ENCODE results near the gene ELL2. TPM values are rescaled to one million over a fixed set of nuclear protein-coding genes. Genes with fewer than 3 reads are reported as not detected.
"Not testable (repeated sequence)": the region's sequence is repeated elsewhere in the genome, so short reads cannot be mapped to it uniquely, and the experiment has no call there.

Gene ELL2
- total RNA-seq, 3 donors from 2014 or later, result 95.7 to 211 (median 168) TPM

DNA sequence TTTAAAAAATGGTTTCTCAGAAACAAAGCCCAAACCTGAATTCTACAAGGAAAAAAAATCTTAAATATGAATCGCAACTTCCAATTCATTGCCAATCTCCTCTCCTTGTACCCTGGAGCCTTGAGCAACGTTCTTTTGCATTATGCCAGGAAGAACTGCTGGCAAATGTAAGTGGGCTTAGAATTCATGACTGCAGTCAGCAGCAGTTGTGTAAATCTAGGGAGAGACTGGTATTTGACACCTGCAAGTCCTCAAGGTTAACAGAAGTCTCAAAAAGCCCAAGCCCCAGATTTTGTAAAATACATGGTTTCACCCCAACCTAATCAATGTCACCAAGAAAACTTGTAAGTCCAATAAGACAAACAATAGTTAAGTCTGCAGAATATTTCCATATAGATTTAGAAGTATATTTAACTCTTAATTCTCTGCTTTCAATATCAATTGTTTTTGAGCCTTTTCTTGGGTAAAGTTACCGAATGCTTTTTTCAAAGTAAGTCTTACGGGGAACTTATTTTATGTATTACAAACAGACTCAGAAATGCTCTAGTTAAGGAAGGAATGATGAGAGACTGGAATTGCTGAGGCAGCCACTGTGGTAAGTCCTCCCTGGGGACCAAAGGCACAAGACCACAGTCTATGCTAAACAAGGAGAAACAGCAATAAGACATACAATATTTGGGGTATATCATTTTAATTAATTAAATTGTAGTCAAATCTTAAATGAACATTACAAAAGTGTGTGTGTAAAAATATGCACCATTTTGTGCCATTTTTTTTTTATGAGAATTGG is 31.3 kb downstream of the ELL2 start:
- Histone ChIP-seq H3K27ac (no peak overlapping the region), H3K9me3 (no peaks in the 10 kb centered on the region)

DNA sequence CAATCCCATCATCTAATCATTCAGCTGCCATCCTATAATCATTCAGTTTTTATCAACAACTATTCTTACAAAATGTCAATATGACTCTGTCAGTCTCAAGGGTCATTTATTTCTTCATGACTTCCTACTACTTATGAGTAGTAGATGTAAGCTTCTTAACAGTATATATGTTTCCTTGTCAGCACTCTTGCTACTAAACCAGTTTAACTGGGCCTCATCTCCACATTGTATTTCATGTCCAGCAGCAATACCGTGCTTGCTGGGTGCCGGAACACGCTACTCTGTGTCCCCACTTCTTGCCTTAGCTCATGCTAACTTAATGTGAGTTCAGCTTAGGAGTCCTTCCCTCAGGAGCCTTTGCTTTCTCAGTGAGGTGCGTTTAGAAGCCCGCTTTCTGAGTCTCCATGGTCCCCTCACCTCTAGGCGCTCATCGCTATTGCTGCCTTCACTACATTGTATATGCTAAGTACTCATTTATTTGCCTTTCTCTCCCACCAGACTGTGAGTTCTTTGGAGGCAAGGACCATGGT is 32.9 kb downstream of the ELL2 start:
- no peak for DNase-seq (ENCODE audit: low spot score in 2 of 2)
- H3K36me3 ChIP-seq, result no peaks in the 10 kb centered on the region
- H3K4me3 ChIP-seq, result no peak overlapping the region
- peaks cover 0 to 3% of the 10 kb centered on the region in 2 donors for H3K4me1 ChIP-seq
- no peak overlapping the region for H3K27ac ChIP-seq
- no peaks in the 10 kb centered on the region for H3K9me3 ChIP-seq
- TF ChIP-seq POLR2A (IDR thresholded peaks at IDR 0.05), result no peak
- TF ChIP-seq POLR2AphosphoS5 (IDR thresholded peaks at IDR 0.05), result no peak
- TF ChIP-seq CTCF (IDR thresholded peaks at IDR 0.05), result no peak
- H3K27me3 ChIP-seq, result no peaks in the 10 kb centered on the region
- intact Hi-C loops (cut with DNase I; ENCODE audit: low total_unique reads), result no loop called here

More for the DNA sequence above, 31.3 kb downstream of the ELL2 start:
- Histone ChIP-seq H3K4me1 (peaks cover 0 to 3% of the 10 kb centered on the region in 2 donors), H3K4me3 (no peak overlapping the region), H3K36me3 (no peaks in the 10 kb centered on the region), H3K27me3 (no peaks in the 10 kb centered on the region)
- TF ChIP-seq CTCF (IDR thresholded peaks at IDR 0.05) (no peak), POLR2AphosphoS5 (IDR thresholded peaks at IDR 0.05) (no peak), POLR2A (IDR thresholded peaks at IDR 0.05) (no peak)
- intact Hi-C loops (cut with DNase I; ENCODE audit: low total_unique reads), result no loop called here
- no peak for DNase-seq (ENCODE audit: low spot score in 2 of 2)

DNA sequence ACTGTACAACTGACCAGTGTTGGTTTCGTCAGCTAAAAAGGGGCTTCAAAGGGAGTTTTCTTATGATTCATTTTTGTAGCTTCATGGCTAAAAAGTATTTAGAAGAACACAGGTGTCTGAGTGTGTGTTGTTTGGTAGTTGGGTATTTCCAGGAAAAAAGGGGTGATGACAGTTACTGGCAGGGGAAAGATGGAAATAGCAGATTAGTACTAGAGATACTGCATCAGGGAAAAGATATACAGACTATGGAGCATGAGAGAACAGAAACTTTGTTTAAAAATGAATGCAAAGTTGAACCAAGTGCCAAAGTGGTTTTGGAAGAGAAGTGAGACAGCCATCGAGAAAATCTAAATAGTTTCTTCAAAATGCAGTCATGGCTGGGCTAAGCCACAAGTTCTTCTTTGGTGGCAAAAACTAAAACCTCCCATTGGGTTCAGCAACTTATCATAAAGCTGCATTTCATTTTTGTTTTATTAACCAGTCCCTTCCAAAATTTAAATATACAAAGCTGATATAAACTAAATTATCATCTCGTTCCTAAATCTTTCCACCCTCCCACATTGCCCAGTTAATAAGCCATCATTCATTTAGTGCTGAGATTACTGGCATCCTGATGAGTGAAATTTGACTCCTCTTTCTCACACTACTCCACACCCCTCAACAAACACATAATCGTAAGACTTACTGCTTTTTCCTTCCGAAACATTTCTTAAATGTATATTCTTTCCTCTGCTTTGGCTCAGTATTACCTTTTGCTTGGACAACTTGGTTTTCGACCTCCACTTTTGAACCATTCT is 33.5 kb downstream of the ELL2 start:
- Histone ChIP-seq H3K36me3 (no peaks in the 10 kb centered on the region), H3K4me1 (peaks cover 0 to 3% of the 10 kb centered on the region in 2 donors)
- TF ChIP-seq CTCF (IDR thresholded peaks at IDR 0.05) (no peak), POLR2A (IDR thresholded peaks at IDR 0.05) (no peak), POLR2AphosphoS5 (IDR thresholded peaks at IDR 0.05) (no peak)

DNA sequence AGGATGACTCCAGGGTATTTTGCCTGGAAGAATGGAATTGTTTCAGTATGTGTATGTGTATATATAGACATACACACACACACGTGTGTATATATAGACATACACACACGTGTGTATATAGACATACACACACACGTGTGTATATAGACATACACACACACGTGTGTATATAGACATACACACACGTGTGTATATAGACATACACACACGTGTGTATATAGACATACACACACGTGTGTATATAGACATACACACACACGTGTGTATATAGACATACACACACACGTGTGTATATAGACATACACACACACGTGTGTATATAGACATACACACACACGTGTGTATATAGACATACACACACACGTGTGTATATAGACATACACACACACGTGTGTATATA is 34.4 kb downstream of the ELL2 start:
- DNase-seq (ENCODE audit: low spot score in 2 of 2); intact Hi-C loops (cut with DNase I; ENCODE audit: low total_unique reads); H3K4me1 ChIP-seq; H3K27me3 ChIP-seq; H3K9me3 ChIP-seq; H3K4me3 ChIP-seq; H3K36me3 ChIP-seq; H3K27ac ChIP-seq: not testable (repeated sequence)

More for the DNA sequence above, 33.5 kb downstream of the ELL2 start:
- intact Hi-C loops (cut with DNase I; ENCODE audit: low total_unique reads), result no loop called here
- DNase-seq (ENCODE audit: low spot score in 2 of 2), result no peak
- no peak overlapping the region for H3K27ac ChIP-seq
- no peaks in the 10 kb centered on the region for H3K9me3 ChIP-seq
- no peak overlapping the region for H3K4me3 ChIP-seq
- H3K27me3 ChIP-seq, result no peaks in the 10 kb centered on the region

DNA sequence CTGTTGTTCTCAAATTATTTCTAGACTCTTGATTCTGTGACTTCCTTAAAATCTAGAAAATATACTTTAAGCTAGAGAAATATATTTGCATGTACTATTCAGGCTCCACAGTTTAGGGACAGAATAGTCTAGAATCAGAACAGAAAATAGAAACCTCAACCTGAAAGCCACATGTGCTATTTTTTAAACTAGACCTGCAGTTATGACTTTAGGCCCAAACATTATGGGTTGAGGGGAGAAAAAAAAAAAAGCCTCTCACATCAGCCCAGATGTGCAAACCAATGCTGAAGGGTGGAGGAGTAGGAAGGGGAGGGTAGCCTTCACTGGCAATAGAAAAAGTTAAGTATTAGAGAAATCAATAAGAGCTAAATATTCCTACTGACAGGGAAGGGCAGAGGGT is 35.7 kb downstream of the ELL2 start:
- no peak for DNase-seq (ENCODE audit: low spot score in 2 of 2)
- H3K4me3 ChIP-seq, result no peak overlapping the region
- intact Hi-C loops (cut with DNase I; ENCODE audit: low total_unique reads), result no loop called here
- H3K36me3 ChIP-seq, result no peaks in the 10 kb centered on the region
- no peaks in the 10 kb centered on the region for H3K9me3 ChIP-seq
- peaks cover 0 to 3% of the 10 kb centered on the region in 2 donors for H3K4me1 ChIP-seq
- no peaks in the 10 kb centered on the region for H3K27me3 ChIP-seq
- no peak overlapping the region for H3K27ac ChIP-seq
- TF ChIP-seq CTCF (IDR thresholded peaks at IDR 0.05) (no peak), POLR2AphosphoS5 (IDR thresholded peaks at IDR 0.05) (no peak), POLR2A (IDR thresholded peaks at IDR 0.05) (no peak)
